A549 (cell line): ENCODE data around the gene DHX38. TPM values are rescaled to one million over a fixed set of nuclear protein-coding genes. Genes with fewer than 3 reads are reported as not detected.

ENCODE experiments used
- ATAC-seq, 2 experiments: fragments of 200-7000 bp in 1 of 2; fragments of >200 bp in 1 of 2; cut with Nextera tagmentation in 1 of 2; cut with Tn5 transposase in 1 of 2; 3 replicates each; pipeline versions ENCODE4 v1.8.0 to v1.9.1; 2018 to 2020; ENCODE audit warnings: mild to moderate bottlenecking in 1 of 2, moderate library complexity in 1 of 2
- CTCF ChIA-PET: fragments of 300-600 bp; sonication (Branson Sonifier 250); formaldehyde crosslinking; extraction: SDS; loops from one replicate; lab custom pipeline; 2021; ENCODE audit warnings: antibody characterized with exemption, inconsistent platforms; lab: Yijun Ruan, JAX
- POLR2A ChIA-PET: fragments of 350-600 bp; formaldehyde crosslinking; extraction: SDS; loops from one replicate; lab custom pipeline; 2021; ENCODE audit warnings: antibody characterized with exemption, inconsistent platforms; lab: Yijun Ruan, JAX
- DNase-seq, 2 experiments: peaks; one replicate each; pipeline versions ENCODE4 v3.0.0 to v3.0.0-alpha.2; 2011 to 2016; ENCODE audit warnings: low read depth in 1 of 2, low spot score in 1 of 2
- FAIRE-seq: peaks from 2 replicates; lab custom pipeline; 2011; peaks lifted over from hg19 to GRCh38; lab: Jason Lieb, UNC
- H3K27ac ChIP-seq, 2 experiments: fragments of >200 bp; sonication (Bioruptor Twin); formaldehyde crosslinking; 3 replicates each; pipeline ENCODE4 v1.5.1; 2016 to 2017
- H3K4me1 ChIP-seq: fragments of >200 bp; sonication (Bioruptor Twin); formaldehyde crosslinking; 3 replicates; pipeline ENCODE4 v1.6.1; 2016
- H3K4me2 ChIP-seq: fragments of >200 bp; sonication (Bioruptor Twin); formaldehyde crosslinking; 3 replicates; pipeline ENCODE4 v1.6.1; 2016
- H3K4me3 ChIP-seq: fragments of >200 bp; sonication (Bioruptor Twin); formaldehyde crosslinking; 3 replicates; pipeline ENCODE4 v1.5.1; 2016
- H3K9me3 ChIP-seq: fragments of >200 bp; sonication (Bioruptor Twin); formaldehyde crosslinking; 3 replicates; pipeline ENCODE4 v1.6.1; 2016
- ATOH8 ChIP-seq: fragments of 250-450 bp; sonication (Bioruptor Pico); IDR thresholded peaks from 2 replicates; pipeline ENCODE4 v1.5.0; 2020; ENCODE audit warnings: low read depth, mild to moderate bottlenecking, moderate library complexity
- BHLHE40 ChIP-seq: IDR thresholded peaks from 2 replicates; pipeline ENCODE4 v1.6.1; 2012; ENCODE audit warnings: low read depth, low read length, inconsistent platforms
- CEBPB ChIP-seq, 2 experiments: fragments of >200 bp in 1 of 2; sonication (Bioruptor Twin) in 1 of 2; formaldehyde crosslinking in 1 of 2; IDR thresholded peaks; 2 replicates each; pipeline ENCODE4 v1.6.1; 2012 to 2016
- CHD4 ChIP-seq: fragments of 200-600 bp; sonication (generic); IDR thresholded peaks from 2 replicates; pipeline ENCODE4 v1.6.1; 2016; ENCODE audit warnings: antibody characterized with exemption, mild to moderate bottlenecking, borderline replicate concordance
- EHF ChIP-seq: fragments of 250-450 bp; sonication (Bioruptor Pico); IDR thresholded peaks from 2 replicates; pipeline ENCODE4 v1.5.0; 2020; ENCODE audit warnings: mild to moderate bottlenecking
- EHMT2 ChIP-seq: fragments of 200-600 bp; sonication (generic); IDR thresholded peaks from 2 replicates; pipeline ENCODE4 v1.6.1; 2016; ENCODE audit warnings: antibody characterized with exemption, low read depth, mild to moderate bottlenecking, moderate library complexity
- ELK1 ChIP-seq: fragments of 150-350 bp; IDR thresholded peaks from 2 replicates; pipeline ENCODE4 v1.6.1; 2014; ENCODE audit warnings: low read depth, mild to moderate bottlenecking, low read length
- ESRRA ChIP-seq: fragments of 150-350 bp; IDR thresholded peaks from 2 replicates; pipeline ENCODE4 v1.6.1; 2014; ENCODE audit warnings: mild to moderate bottlenecking, low read length, borderline replicate concordance
- HEYL ChIP-seq: fragments of 250-450 bp; sonication (Bioruptor Pico); IDR thresholded peaks from 2 replicates; pipeline ENCODE4 v1.8.0; 2021; ENCODE audit warnings: mild to moderate bottlenecking, moderate library complexity
- HOXA7 ChIP-seq: fragments of 250-450 bp; sonication (Bioruptor Pico); IDR thresholded peaks from 2 replicates; pipeline ENCODE4 v1.5.0; 2020; ENCODE audit warnings: mild to moderate bottlenecking, moderate library complexity
- JUN ChIP-seq, 2 experiments: fragments of >200 bp; sonication (Bioruptor Twin); formaldehyde crosslinking; IDR thresholded peaks; 2 replicates in 1 of 2; 3 replicates in 1 of 2; pipeline ENCODE4 v1.6.1; 2016 to 2017
- KDM1A ChIP-seq: fragments of 200-600 bp; sonication (generic); IDR thresholded peaks from 2 replicates; pipeline ENCODE4 v1.6.1; 2016; ENCODE audit warnings: low read depth, mild to moderate bottlenecking
- MAZ ChIP-seq: fragments of 150-350 bp; IDR thresholded peaks from 2 replicates; pipeline ENCODE4 v1.6.1; 2014; ENCODE audit warnings: antibody characterized with exemption, low read depth, low read length, borderline replicate concordance
- NFE2L2 ChIP-seq: fragments of 150-350 bp; conservative IDR thresholded peaks from 2 replicates; pipeline ENCODE4 v1.6.1; 2014; ENCODE audit warnings: low read length
- NR3C1 ChIP-seq: fragments of >200 bp; sonication (Bioruptor Twin); formaldehyde crosslinking; IDR thresholded peaks from 3 replicates; pipeline ENCODE4 v1.6.1; 2017
- POLR2A ChIP-seq: IDR thresholded peaks from 2 replicates; pipeline ENCODE4 v1.6.1; 2012; ENCODE audit warnings: mild to moderate bottlenecking, low read length
- POLR2AphosphoS2 ChIP-seq: conservative IDR thresholded peaks from 2 replicates; pipeline ENCODE4 v1.6.1; 2012; ENCODE audit warnings: low read length, improper control_type of control experiment, inconsistent platforms
- RFX5 ChIP-seq: fragments of 450-650 bp; IDR thresholded peaks from 2 replicates; pipeline ENCODE4 v1.7.1; 2014; ENCODE audit warnings: antibody characterized with exemption, mild to moderate bottlenecking, moderate library complexity
- RNF2 ChIP-seq: fragments of 200-600 bp; sonication (generic); IDR thresholded peaks from 2 replicates; pipeline ENCODE4 v1.6.1; 2016; ENCODE audit warnings: low read depth, mild to moderate bottlenecking, antibody characterized with exemption, moderate library complexity, borderline replicate concordance
- ZC3H11A ChIP-seq: fragments of 450-650 bp; IDR thresholded peaks from 2 replicates; pipeline ENCODE4 v1.6.1; 2014; ENCODE audit warnings: antibody characterized with exemption, mild to moderate bottlenecking
- ZFP36 ChIP-seq: fragments of 450-650 bp; IDR thresholded peaks from 2 replicates; pipeline ENCODE4 v1.6.1; 2014; ENCODE audit warnings: borderline replicate concordance; ENCODE audit not compliant: partially characterized antibody
- ZSCAN20 ChIP-seq: fragments of 250-450 bp; sonication (Bioruptor Pico); IDR thresholded peaks from 2 replicates; pipeline ENCODE4 v1.8.0; 2022; ENCODE audit warnings: mild to moderate bottlenecking, moderate library complexity
- WGBS: methylation state at CpG from one replicate; pipeline ENCODE4 v1.1.6; 2017; ENCODE audit errors: missing lambda C conversion rate; 5-methylcytosine and 5-hydroxymethylcytosine counted together
- polyA plus RNA-seq, 4 experiments: library from polyadenylated mRNA; depleted of rRNA in 3 of 4; stranded (reverse); fragments of >200 nt; fragmentation: RNase III in 1 of 4; extraction: RNeasy Plus Mini Kit Qiagen cat#74134 plus additional on column Dnase treatment in 1 of 4; gene quantifications; 2 replicates in 3 of 4; 3 replicates in 1 of 4; pipeline ENCODE4 v1.2.3, GENCODE V29; 2011 to 2017
- TF ChIP-seq, protein P1 (sequence below): IDR thresholded peaks from 2 replicates; pipeline ENCODE4 v1.6.1; 2012; ENCODE audit warnings: low read depth, borderline replicate concordance

The DHX38 gene
- polyA plus RNA-seq, 2 of the 4 experiments (the other 2 are of a cell fraction): 41.9 to 80.6 TPM

- FAIRE-seq: no peak
- CTCF ChIA-PET: interaction anchor here (2.0 to 4.5 kb wide), 2 partner anchors 15 to 17 kb away, joined by 10 to 21 read pairs; no protein-coding TSS in a partner anchor
- POLR2A ChIA-PET: no interaction called here
- no peak for DNase-seq
- Histone ChIP-seq H3K4me2 (no peak overlapping the region), H3K27ac (no peak overlapping the region), H3K4me3 (no peak overlapping the region), H3K4me1 (peaks cover 7% of the 10 kb centered on the region; the same call in 1 of the 3 replicates), H3K9me3 (peaks cover 11% of the 10 kb centered on the region; the same call in 2 of the 3 replicates)
- ATAC-seq: no peak
- 89% methylated on average over 2 of the region's 2 CpGs for WGBS
- TF ChIP-seq POLR2AphosphoS2 (no peak), CEBPB (IDR thresholded peaks at IDR 0.05) (no peak), EHF (no peak), ZC3H11A (no peak), KDM1A (no peak), POLR2A (no peak), NFE2L2 (no peak), RFX5 (no peak), MAZ (no peak)
These were observed 8.6 kb upstream of the DHX38 start for GRCh38 chr16:72085002-72085401.

- Histone ChIP-seq H3K9me3 (no peaks in the 10 kb centered on the region), H3K4me3 (no peak overlapping the region), H3K27ac (no peak overlapping the region), H3K4me1 (peaks cover 22% of the 10 kb centered on the region; the same call in 2 of the 3 replicates), H3K4me2 (peak overlapping the region; percentile 92; the same call in 2 of the 3 replicates)
- FAIRE-seq (no peak), DNase-seq (no peak), ATAC-seq (no peak)
- CTCF ChIA-PET: interaction anchor here (0.8 kb wide), 1 partner anchor 95 kb away, joined by 3 read pairs; no protein-coding TSS in a partner anchor
- 71% methylated on average over 3 of the region's 3 CpGs for WGBS
- TF ChIP-seq NR3C1: no peak
- no peak for TF ChIP-seq EHMT2
- TF ChIP-seq JUN (IDR thresholded peaks at IDR 0.05): no peak
- no peak for TF ChIP-seq ZSCAN20 (CRISPR knock-in tag)
- TF ChIP-seq ZFP36: no peak
- no peak for TF ChIP-seq CHD4
- no peak for TF ChIP-seq HOXA7 (CRISPR knock-in tag)
- TF ChIP-seq RFX5: no peak
- no peak for TF ChIP-seq RNF2
- no peak for TF ChIP-seq MAZ
- TF ChIP-seq, protein P1, sequence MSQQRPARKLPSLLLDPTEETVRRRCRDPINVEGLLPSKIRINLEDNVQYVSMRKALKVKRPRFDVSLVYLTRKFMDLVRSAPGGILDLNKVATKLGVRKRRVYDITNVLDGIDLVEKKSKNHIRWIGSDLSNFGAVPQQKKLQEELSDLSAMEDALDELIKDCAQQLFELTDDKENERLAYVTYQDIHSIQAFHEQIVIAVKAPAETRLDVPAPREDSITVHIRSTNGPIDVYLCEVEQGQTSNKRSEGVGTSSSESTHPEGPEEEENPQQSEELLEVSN: no peak
- no peak for TF ChIP-seq ELK1
- TF ChIP-seq HEYL (CRISPR knock-in tag): no peak
- no peak for TF ChIP-seq ATOH8 (CRISPR knock-in tag)
- TF ChIP-seq ESRRA: no peak
- TF ChIP-seq BHLHE40: no peak
- POLR2A ChIA-PET: no interaction called here
These were observed 2.4 kb upstream of the DHX38 start for GRCh38 chr16:72091217-72091616.
